IPS-18c (cell line): ENCODE measurements around the gene BLZF1.
"Not testable (repeated sequence)": the region's sequence is repeated elsewhere in the genome, so short reads cannot be mapped to it uniquely, and the experiment has no call there.

Experiments
- H3K4me3 ChIP-seq: 2 replicates; pipeline ENCODE4 v1.7.0; 2013; ENCODE audit warnings: low read depth, mild to moderate bottlenecking, low read length, moderate library complexity; ENCODE audit not compliant: insufficient read depth
- H3K9me3 ChIP-seq: one replicate; pipeline ENCODE4 v1.6.1; 2013; ENCODE audit warnings: mild to moderate bottlenecking, low read length, moderate library complexity; ENCODE audit not compliant: control insufficient read depth, insufficient read depth

Gene BLZF1

GRCh38 chr1:169367686-169368405 is at the start of gene BLZF1, which contains the start of gene NME7:
TSS of gene BLZF1 (plus strand) at chr1:169368195. CDS start at chr1:169369523, 1,328 bp downstream.
TSS of gene NME7 (minus strand) at chr1:169367797. CDS start at chr1:169367710, 87 bp downstream.
- Histone ChIP-seq H3K9me3 (no peaks in the 10 kb centered on the region), H3K4me3 (peak within 1 kb of the TSS; percentile 67)

- Histone ChIP-seq H3K4me3 (no peak overlapping the region), H3K9me3 (no peaks in the 10 kb centered on the region)
These were observed 49.3 kb upstream of the BLZF1 start for GRCh38 chr1:169318536-169319244.

- Histone ChIP-seq H3K9me3 (no peaks in the 10 kb centered on the region), H3K4me3 (no peak overlapping the region)
These were observed 46.5 kb upstream of the BLZF1 start for GRCh38 chr1:169321539-169321938.

GRCh38 chr1:169322138-169322537 is 45.9 kb upstream of the BLZF1 start:
- no peaks in the 10 kb centered on the region for H3K9me3 ChIP-seq
- H3K4me3 ChIP-seq, result no peak overlapping the region

- H3K9me3 ChIP-seq, result no peaks in the 10 kb centered on the region
- no peak overlapping the region for H3K4me3 ChIP-seq
These were observed 42.9 kb upstream of the BLZF1 start for GRCh38 chr1:169325117-169325516.

- H3K9me3 ChIP-seq, result no peaks in the 10 kb centered on the region
- no peak overlapping the region for H3K4me3 ChIP-seq
These were observed 41.6 kb upstream of the BLZF1 start for GRCh38 chr1:169326261-169326955.

- Histone ChIP-seq H3K9me3 (no peaks in the 10 kb centered on the region), H3K4me3 (no peak overlapping the region)
These were observed 41.1 kb upstream of the BLZF1 start for GRCh38 chr1:169326956-169327268.

GRCh38 chr1:169327875-169328274 is 40.1 kb upstream of the BLZF1 start:
- Histone ChIP-seq H3K9me3 (no peaks in the 10 kb centered on the region), H3K4me3 (no peak overlapping the region)

- Histone ChIP-seq H3K9me3 (no peaks in the 10 kb centered on the region), H3K4me3 (no peak overlapping the region)
These were observed 38.6 kb upstream of the BLZF1 start for GRCh38 chr1:169329383-169329782.

- Histone ChIP-seq H3K9me3 (no peaks in the 10 kb centered on the region), H3K4me3 (no peak overlapping the region)
These were observed 37.1 kb upstream of the BLZF1 start for GRCh38 chr1:169330927-169331326.

GRCh38 chr1:169334727-169335126 is 33.3 kb upstream of the BLZF1 start:
- H3K9me3 ChIP-seq, H3K4me3 ChIP-seq: not testable (repeated sequence)

- H3K9me3 ChIP-seq, result not testable (repeated sequence)
These were observed 30.9 kb upstream of the BLZF1 start for GRCh38 chr1:169336947-169337715.

GRCh38 chr1:169338617-169339016 is 29.4 kb upstream of the BLZF1 start:
- peaks cover 6% of the 10 kb centered on the region for H3K9me3 ChIP-seq
- no peak overlapping the region for H3K4me3 ChIP-seq

More at GRCh38 chr1:169336947-169337715, 30.9 kb upstream of the BLZF1 start:
- not testable (repeated sequence) for H3K4me3 ChIP-seq

GRCh38 chr1:169339773-169340172 is 28.2 kb upstream of the BLZF1 start:
- no peak overlapping the region; the same call in 1 of the 2 replicates for H3K4me3 ChIP-seq
- H3K9me3 ChIP-seq, result peaks cover 6% of the 10 kb centered on the region

- no peak overlapping the region for H3K4me3 ChIP-seq
These were observed 27.1 kb upstream of the BLZF1 start for GRCh38 chr1:169340882-169341281.

GRCh38 chr1:169342096-169342495 is 25.9 kb upstream of the BLZF1 start:
- H3K9me3 ChIP-seq, H3K4me3 ChIP-seq: not testable (repeated sequence)

More at GRCh38 chr1:169340882-169341281, 27.1 kb upstream of the BLZF1 start:
- H3K9me3 ChIP-seq, result peaks cover 6% of the 10 kb centered on the region

- H3K4me3 ChIP-seq, result no peak overlapping the region
- peaks cover 6% of the 10 kb centered on the region for H3K9me3 ChIP-seq
These were observed 22.5 kb upstream of the BLZF1 start for GRCh38 chr1:169345511-169345910.
